GM18873 (cell line): ENCODE measurements around the gene SLC25A44.

Source experiments
- ATAC-seq: cut with Tn5 transposase; IDR thresholded peaks from one replicate; pipeline ENCODE4 v1.9.1; 2021; ENCODE audit warnings: mild to moderate bottlenecking, moderate library complexity, moderate number of reproducible peaks; ENCODE audit not compliant: unreplicated experiment, low FRiP score

Gene SLC25A44, protein sequence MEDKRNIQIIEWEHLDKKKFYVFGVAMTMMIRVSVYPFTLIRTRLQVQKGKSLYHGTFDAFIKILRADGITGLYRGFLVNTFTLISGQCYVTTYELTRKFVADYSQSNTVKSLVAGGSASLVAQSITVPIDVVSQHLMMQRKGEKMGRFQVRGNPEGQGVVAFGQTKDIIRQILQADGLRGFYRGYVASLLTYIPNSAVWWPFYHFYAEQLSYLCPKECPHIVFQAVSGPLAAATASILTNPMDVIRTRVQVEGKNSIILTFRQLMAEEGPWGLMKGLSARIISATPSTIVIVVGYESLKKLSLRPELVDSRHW

DNA sequence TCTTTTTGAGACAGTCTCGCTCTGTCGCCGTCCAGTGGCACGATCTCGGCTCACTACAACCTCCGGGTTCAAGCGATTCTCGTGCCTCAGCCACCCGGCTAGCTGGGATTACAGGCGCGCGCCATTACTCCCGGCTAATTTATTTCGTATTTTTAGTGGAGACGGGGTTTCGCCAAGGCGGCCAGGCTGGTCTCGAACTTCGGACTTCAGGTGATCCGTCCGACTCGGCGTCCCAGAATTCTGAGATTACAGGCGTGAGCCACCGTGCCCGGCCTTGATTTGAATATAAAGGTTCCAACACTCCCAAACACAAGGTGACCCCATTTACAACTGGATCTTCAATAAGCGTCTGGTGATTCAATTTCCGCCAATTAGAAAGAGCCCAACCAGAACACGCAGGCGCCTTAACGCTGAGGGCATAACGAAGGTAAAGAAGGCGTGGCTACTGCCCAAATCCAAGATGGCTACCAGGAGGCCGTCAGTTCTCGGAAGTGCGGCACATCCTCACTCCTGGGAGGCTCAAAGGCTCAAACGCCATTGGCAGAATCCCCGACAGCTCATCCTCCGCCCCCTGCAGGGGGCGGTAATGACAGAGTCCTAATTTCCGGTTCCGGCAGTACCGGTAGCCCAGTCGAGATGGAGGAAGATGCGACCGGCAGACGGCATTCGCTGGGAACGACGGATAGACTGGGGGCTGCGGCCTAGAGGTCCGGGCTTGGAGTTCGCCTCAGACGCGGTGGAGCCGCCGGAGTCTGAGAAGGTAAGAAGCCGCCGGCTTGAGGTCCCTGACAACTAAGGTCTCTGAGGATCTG is at the start of gene SLC25A44:
Gene SLC25A44 (plus strand): TSS at position 617 of the 812 bp plus-strand sequence. CDS start 5,744 bp downstream, outside the sequence.
- ATAC-seq, result peak; percentile 89

DNA sequence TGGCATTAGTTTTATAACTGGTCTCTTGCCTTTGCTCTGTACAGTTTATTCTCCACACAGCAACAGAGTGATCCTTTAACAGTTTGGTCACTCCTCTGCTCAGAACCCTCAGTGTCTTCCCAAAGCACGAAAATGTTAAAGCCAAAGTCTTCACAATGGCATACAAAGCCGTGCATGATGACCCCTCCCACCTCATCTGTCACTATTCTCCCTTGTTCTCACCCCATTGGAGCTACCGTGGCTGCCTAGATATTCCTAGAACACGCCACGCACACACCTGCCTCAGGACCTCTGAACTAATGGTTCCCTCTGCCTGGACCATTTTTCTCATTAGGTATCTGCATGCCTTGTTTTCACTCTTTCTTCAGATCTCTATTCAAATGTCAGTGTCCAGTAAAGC is 49.2 kb upstream of the SLC25A44 start:
- no peak for ATAC-seq

DNA sequence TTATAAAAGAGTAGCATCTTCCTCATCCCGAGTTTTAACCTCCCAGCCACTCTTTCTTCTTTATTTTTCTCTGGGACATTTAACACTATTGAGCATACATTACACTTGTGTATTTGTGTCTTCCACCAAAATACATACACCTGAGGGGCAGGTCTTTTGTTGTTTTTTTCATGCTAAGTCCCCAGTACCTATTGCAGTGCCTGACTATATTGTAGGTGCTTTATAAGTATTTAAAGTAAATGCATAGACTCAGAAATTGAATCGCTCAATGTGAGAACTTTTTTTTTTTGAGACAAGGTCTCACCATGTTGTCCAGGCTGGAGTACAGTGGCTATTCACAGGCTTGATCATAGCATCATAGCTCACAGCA is 48.3 kb upstream of the SLC25A44 start:
- no peak for ATAC-seq

DNA sequence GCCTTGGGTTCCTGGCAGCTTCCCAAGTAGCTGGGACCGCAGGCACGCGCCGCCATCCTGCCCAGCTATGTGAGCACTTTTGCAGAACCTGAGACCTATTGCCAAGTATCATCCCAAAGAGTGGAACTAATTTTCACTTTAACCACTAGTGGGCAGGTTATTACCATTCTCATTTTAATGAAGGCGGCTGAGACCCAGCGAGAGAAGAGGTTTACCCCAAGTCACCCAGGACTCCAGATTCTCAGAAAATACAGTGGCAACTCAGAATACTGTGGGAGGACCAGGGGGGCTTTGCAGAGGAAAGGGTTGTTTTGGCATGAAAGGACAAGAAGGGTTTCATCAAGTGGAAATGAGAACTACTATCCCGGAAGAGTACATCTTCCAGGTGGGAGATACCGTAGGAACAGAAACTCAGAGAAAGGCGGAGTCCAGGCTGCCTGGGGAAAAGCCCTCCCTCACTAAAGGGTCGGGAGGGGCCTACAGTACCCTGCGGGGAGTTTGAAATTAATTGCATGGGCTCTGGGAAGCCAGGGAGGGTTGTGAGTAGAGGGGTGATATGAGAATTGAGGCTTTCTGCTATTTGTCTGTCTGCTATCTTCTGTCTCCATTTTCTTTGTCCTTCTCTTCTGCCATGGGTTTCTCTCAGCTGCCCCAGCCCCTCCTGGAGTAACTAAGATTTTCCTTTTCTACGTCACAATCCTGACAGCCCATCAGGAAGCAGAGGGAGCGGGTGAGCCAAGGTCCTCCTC is 47.7 kb upstream of the SLC25A44 start:
- no peak for ATAC-seq

DNA sequence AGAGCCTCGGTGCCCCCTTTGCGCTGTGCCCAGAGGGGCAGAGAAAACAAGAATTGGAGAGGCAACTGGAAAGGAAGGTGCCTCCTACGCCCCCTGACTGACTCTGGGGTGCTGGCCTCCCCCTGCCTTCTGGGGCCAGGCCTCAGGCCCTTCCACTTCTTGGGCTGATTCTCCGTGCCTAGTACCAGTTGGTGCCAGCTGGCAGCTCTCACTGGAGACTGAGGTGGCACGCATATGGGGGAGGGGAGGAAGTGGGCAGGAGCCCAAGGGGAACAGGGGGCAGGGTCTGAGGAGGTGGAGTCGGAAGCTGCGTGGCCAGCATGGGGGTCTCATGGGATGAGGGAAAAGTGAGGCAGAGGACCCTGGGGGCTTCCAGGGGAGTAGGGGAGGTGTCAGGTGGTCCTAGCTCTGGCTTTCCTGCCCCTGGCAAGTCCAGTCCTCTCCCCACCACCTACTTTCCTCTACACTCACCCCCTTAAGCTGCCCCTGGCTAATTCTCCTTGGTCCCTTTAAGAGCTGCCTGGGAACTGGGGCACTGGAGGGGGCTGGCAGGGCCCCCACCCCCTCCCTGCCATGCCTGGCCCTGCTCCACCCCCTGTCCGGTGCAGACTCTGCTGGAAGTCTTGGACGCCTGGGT is 47.0 kb upstream of the SLC25A44 start:
- ATAC-seq, result no peak

DNA sequence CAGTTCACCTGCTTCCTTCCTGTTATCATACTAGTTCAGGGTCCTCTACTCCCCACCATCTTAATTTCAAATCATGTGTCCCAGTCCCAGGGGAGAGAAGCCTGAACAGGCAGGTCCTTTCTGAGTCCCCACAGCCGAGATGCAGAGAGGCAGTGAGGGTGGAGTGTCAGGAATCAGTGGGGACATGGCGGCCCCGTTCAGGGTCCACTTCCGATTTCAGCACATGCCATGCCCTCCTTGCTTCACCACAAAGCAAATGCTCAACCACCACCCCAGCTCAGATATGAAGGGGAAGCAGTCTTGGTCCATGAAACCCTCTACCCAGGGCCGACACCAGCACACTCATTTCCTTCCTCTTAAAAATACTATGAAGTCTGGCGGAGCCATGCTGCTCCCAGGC is 45.7 kb upstream of the SLC25A44 start:
- ATAC-seq, result no peak

DNA sequence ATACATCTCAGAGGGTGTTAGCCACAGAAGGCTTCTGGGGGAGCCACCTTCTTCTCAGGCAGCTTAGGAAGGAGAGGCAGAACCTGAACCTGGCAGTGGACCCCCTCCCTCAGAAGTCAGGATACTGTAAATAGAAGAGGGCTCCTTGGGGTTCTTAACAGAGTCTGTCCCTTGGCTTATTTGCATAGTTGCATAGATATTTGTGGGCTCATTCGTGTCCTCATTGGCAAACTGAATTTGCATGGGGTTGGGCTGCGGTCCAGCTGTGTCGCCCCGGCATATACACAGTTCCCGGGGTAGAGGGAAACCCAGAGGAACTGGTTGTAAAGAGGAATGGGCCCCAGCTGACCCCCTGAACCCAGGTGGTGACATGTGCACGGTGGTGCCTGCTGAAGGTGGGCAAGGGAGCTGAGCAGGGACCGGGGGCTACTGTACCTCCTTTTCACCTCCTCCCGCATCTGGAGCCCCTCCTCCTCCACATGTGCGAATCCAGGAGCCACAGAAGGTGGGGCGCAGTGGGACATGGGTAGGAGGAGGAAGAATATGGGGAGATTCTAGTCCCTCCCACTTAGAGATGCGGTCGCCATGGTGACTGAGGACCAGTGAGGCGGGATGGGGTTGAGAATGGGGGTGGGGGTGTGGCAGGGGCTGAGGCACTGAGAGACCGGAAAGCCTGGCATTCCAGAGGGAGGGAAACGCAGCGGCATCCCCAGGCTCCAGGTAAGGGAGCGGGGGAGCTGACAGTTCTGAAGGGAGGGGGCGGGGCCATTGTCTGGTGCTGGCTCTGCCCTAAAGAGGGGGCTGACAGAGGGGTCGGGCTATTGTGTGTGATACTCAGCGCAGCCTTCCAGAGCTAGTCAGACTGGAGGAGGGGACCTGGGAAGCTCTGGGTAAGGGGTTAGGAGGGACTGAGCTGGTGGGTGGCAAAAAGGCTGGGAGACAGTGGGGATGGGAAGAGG is 44.3 kb upstream of the SLC25A44 start:
- ATAC-seq, result peak; percentile 44

DNA sequence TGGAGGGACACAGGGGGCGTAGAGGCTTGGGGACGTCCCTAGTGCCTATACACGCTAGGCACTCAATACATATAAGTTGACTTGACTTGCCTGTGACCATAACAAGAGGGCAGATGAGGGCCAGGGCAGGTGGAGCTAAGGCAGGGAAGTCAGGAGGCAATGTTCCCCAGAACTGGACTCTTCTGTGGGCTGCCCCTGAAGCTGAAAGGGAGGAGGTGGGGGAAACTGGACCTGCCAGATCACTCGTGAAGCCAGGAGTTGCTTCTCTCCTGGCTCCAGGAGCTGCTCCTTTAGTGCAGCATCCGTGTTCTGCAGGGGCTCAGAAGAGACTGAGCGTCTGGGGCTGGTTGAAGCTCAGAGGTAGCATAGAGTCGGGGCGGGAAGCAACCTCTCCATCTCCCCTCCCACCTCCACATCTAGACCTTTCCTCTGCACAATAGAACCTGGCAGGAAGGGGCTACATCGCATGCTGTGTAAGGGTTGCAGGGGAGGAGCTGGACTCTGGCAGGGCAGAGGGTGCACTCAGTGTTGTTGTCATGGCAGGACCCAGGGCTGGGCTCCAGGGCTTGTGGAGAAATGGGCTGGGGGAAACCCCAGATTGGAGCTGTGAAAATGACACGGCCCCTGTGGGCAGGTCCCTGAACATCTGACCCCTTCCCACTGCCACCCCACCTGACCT is 43.4 kb upstream of the SLC25A44 start:
- ATAC-seq, result no peak

DNA sequence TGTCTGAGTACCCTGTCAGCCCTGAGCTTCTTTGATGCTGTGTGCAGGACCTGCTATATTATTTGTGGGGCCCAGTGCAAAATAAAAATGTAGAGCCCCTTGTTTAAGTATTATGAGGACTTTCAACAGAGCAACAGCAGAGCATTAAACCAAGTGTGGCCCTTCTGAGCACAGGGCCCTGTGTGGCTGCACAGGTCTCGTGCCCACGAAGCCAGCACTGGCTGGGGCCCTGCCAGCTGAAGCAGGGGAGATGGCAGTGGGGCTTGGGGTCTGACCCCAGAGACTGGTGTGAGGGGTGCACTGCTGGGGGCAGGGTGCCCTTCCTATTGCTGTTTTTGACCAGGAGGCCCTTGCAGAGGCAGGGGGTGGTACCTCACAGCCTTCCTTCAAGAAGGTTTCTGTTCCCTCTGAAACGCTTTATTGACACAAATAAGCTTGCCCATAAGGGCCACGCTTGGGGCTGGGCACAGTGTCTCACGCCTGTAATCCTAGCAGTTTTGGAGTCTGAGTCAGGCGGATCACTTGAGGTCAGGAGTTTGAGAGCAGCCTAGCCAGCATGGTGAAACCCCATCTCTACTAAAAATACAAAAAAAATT is 42.7 kb upstream of the SLC25A44 start:
- no peak for ATAC-seq

DNA sequence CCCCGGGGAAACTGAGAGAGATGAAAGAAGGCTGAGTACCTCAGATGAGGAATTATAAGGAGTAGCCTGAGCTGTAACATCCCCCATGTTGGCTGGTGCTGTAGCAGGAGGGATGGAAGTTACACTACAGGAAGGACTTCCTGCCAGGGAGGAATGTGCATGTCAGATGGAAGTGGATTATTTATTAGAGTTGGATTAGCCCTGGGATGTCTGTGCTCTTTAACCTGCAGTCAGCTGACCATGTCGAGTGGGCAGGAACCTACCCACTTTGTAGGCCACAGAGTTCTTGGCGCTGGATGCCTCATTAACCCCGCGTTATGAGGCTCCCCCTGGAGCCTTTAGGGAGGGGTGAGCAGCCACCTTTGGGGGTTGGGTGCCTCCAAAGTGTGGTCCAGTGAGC is 41.3 kb upstream of the SLC25A44 start:
- no peak for ATAC-seq

DNA sequence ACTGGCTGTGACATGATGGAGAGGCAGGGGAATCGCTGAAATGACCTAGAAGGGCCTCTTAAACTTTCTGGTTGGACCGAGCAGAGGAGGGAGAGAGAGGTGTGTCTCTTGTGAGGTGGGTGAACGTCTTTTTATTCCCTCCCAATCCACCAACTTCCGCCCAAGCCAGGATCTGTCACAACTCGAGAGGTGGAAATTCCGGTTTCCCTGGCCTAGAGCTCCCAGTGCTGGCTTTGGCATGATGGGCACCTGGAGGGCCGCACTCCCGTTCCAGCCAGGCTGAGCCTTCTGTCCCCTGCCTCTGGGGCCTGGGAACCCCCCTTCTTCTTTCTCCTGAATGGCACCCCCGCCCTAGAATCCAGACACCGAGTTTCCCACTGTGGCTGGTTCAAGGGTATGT is 40.5 kb upstream of the SLC25A44 start, which contains the start of gene SEMA4A:
Gene SEMA4A (plus strand): TSS at position 224 of the 400 bp plus-strand sequence. CDS start 994 bp downstream, outside the sequence.
- no peak for ATAC-seq

DNA sequence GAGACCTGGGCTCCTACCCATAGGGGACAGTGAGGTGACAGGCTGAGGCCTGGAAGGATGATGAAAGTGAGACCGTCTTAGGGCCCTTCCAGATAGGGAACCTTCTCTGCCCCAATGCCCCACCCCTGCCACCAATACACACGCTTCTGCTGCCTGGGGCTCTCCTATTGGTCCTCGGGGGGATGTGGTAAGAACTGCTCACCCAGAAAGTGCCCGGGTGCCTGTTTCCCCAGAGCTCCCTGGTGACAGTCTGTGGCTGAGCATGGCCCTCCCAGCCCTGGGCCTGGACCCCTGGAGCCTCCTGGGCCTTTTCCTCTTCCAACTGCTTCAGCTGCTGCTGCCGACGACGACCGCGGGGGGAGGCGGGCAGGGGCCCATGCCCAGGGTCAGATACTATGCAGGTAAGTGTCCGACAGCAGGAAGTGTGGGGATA is 39.6 kb upstream of the SLC25A44 start:
- peak; percentile 37 for ATAC-seq

DNA sequence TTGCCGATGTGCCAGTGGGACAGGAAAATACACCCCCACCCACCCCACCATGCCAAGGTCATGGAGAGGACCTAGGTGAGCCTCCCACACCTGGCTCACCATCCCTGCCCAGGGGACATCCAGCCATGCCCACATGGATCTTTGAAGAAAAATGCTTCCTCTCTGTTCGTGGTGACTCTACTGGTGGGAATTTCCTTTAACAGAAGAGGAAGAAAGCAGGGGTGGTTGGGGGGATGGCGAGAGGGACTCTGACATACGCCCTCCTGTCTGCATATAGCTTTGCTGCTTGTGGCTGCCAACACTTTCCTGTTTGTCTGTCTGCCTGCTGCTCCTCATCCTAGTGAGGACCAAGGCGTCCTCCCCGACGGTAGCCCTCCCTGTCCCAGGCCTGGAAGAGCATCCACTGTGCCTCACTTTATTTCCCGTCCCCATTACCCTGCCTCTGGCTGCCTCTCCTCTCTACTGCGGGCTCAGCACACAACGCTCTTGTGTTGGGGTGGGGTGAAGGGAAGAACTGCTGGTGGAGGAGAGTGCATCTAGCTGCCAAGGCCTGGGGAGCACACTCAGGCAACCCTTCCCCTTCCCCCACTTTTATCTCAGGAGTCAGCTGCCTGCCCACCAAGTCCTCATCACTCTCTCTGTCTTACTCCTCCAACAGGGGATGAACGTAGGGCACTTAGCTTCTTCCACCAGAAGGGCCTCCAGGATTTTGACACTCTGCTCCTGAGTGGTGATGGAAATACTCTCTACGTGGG is 38.0 kb upstream of the SLC25A44 start:
- no peak for ATAC-seq

DNA sequence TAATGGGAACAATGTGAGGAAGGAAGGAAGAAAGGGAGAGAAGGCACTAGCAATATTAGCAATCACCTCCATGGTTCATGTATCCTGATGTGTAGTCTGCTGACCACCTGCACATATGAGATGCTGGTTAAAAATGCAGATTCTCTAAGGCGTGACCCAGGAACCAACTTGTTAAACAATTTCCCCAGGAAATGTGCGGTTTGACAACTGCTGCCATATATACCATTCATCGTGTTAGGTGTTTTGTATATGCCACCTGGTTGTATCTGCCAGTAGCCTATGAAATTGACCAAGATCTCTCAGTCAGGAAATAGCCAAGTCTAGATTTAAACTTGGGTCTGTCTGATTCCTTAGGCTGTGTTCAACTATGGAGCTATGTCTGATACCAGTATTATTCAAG is 36.4 kb upstream of the SLC25A44 start:
- no peak for ATAC-seq

DNA sequence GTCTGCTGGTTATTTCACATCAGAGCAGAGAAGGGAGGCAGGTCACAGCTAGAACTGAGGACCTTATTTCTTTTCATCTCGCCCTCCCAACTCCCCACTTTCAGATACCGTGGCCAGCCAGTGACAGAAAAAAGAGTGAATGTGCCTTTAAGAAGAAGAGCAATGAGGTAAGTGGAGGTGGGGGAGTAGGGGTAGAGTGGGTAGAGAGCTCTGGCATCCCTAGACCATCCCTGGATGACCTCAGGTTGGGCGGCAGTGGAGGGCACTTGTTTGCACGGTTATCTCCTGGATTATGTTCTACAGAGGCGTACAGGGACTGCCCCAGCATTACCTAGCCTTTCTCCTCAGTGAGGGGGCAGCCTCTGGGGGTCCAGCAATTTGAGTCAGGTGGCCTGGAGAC is 35.9 kb upstream of the SLC25A44 start:
- ATAC-seq, result no peak

DNA sequence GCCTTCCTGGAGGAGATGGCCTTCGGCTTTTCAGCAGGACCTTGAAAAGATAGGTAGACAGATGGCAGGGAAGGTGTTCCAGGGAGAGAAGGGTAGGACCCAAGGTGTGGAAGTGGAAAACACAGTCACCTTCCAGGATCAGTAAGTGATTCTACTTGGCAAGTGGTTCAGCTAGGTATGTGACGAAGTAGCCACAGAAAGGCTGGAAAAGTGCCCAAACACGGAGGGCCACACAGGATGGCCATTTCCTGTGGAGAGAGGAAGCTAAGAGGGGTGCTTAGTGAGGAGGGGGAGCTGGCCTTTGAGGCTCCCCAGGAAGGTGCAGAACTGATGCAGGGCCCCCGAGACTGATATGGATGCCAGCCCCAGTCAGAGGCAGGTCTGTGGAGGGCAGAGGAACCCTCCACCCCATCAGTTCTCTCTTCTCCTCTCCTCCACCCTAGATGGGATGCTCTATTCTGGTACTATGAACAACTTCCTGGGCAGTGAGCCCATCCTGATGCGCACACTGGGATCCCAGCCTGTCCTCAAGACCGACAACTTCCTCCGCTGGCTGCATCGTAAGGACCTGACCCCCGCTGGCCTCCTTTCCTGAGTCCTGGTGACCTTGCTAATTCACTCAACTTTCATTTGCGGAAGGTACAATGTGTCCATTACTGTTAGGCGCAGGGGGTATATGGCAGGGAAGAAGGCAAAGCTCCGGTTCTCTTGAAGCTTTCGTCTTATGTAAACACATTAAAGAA is 33.7 kb upstream of the SLC25A44 start:
- no peak for ATAC-seq

DNA sequence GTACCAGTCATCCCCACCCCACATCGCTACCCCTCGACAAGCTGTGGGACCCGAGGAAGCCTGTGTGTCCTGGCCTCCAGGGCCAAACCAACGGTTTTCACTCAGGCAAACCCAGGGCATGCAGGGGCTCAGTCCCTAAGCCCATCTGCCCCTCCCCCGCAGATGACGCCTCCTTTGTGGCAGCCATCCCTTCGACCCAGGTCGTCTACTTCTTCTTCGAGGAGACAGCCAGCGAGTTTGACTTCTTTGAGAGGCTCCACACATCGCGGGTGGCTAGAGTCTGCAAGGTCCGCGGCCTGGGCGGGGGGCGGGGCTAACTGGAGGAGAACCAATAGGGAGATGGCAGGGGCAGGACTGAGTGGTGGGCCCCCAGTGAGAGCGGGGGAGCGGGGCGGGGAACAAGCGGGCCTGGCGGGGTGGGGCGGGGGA is 33.1 kb upstream of the SLC25A44 start:
- no peak for ATAC-seq
